ENCODE results near the gene CBX5.
A peak's percentile ranks its signal among the peaks of the same experiment; 100 is the strongest.

The CBX5 gene

GRCh38 chr12:54292083-54292930, 12.4 kb upstream of the CBX5 start:
- no peak overlapping the region for H3K27ac ChIP-seq
- TF ChIP-seq, protein P1, sequence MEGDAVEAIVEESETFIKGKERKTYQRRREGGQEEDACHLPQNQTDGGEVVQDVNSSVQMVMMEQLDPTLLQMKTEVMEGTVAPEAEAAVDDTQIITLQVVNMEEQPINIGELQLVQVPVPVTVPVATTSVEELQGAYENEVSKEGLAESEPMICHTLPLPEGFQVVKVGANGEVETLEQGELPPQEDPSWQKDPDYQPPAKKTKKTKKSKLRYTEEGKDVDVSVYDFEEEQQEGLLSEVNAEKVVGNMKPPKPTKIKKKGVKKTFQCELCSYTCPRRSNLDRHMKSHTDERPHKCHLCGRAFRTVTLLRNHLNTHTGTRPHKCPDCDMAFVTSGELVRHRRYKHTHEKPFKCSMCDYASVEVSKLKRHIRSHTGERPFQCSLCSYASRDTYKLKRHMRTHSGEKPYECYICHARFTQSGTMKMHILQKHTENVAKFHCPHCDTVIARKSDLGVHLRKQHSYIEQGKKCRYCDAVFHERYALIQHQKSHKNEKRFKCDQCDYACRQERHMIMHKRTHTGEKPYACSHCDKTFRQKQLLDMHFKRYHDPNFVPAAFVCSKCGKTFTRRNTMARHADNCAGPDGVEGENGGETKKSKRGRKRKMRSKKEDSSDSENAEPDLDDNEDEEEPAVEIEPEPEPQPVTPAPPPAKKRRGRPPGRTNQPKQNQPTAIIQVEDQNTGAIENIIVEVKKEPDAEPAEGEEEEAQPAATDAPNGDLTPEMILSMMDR (conservative IDR thresholded peaks at IDR 0.05) = no peak

GRCh38 chr12:54287261-54288157, 7.6 kb upstream of the CBX5 start:
- H3K27ac ChIP-seq = peak overlapping the region; percentile 27; the same call in 1 of the 2 replicates
- TF ChIP-seq, protein P1 (conservative IDR thresholded peaks at IDR 0.05) = no peak

GRCh38 chr12:54286042-54287030, 6.4 kb upstream of the CBX5 start:
- TF ChIP-seq, protein P1 (conservative IDR thresholded peaks at IDR 0.05) = no peak
- peak overlapping the region; percentile 27; the same call in 1 of the 2 replicates for H3K27ac ChIP-seq

DNA sequence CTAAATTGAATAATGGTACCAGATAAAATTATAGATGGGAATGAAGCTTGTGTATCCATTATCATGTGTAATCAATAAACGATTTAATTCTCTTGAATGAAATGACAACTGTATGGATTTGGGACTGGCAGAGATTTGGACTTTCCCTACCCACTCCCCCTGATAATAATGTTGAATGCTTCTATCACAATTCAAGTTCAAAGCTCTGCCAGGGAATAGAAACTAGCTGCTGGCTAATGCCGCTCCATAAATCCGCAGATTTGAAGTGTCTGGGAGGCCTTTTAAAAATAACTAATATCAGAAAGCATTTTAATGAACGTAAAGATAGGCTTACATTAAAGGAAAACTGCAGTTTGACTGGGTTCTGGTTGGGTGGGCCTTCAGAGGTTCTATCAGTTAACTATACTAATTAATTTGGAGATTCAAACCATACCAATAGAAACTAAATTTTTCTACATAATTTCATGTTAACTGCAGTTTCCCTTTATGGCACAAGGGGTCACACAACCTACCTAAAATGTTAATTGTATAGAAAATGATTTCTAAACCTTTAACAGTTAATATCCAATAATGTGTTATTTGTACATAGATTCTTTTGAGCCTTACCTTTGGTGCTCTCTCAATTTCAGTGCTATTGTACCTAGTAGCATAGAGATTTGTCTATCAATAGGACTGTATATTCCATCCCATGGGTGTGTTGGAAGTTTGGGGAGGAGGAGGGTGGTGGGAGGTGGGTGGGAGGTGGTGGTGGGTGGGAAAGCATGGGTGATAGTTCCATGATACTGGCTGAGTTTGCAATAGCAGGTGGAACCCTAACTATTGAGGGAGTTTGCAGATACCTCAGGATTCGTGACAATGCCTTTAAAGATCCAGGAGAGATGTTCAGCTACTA, 5.5 kb upstream of the CBX5 start:
- TF ChIP-seq, protein P1 (conservative IDR thresholded peaks at IDR 0.05) = peak; percentile 35
- H3K27ac ChIP-seq = peak overlapping the region; percentile 27; the same call in 1 of the 2 replicates

- H3K27ac ChIP-seq = peak overlapping the region; percentile 98
These were observed 4.3 kb upstream of the CBX5 start for GRCh38 chr12:54284070-54284780.

DNA sequence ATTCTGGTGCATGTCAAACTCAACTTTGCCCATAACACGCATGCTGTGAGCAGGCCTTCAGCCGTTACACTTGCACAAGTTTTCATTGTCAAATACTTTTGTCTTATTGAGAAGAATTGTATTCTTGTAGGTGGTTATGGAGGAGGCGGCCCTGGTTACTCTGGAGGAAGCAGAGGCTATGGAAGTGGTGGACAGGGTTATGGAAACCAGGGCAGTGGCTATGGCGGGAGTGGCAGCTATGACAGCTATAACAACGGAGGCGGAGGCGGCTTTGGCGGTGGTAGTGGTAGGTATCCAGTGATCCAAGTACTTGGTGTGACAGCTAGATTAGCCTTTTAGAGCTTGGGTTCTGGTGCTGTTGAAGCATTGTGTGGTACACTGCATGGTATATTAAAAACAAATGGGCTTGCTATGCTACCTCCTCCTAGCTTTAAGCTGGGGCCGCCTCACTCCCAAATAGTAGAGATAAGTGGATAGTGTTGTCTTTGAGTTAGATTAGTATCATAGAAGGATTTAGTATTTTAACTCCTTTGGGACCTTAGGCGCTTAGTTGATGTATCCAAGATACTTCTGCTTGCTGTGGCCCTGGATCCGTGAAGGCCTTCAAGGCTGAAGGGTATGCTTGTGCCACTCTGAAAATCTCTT, 3.1 kb upstream of the CBX5 start:
- peak overlapping the region; percentile 98 for H3K27ac ChIP-seq
- TF ChIP-seq, protein P1 (conservative IDR thresholded peaks at IDR 0.05) = no peak

DNA sequence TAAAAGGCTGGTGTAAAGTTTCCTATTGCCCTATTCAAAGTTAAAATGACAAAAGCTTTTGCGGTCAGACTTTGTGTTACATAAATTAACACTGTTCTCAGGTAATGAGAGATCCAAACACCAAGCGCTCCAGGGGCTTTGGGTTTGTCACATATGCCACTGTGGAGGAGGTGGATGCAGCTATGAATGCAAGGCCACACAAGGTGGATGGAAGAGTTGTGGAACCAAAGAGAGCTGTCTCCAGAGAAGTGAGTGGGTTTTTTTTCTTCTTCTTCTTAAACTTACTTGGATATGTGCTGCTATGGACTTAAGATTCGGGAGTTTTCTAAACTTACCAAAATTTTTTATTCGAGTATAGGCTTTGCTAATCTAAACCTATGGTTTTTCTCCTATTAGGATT, 1.8 kb upstream of the CBX5 start:
- peak overlapping the region; percentile 98 for H3K27ac ChIP-seq

DNA sequence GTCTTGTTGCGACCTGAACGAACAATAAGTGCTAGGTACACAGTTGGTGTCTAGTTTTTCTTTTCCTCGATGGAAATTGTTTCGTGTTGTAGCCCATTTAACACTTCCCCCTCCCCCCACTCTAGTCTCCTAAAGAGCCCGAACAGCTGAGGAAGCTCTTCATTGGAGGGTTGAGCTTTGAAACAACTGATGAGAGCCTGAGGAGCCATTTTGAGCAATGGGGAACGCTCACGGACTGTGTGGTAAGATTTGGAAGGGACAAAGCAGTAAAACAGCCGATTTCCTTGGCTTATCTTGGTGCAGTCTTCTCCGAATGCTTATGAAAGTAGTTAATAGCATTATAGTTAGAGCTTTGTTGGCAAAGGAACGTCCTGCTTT, 1.3 kb upstream of the CBX5 start:
- H3K27ac ChIP-seq = peak overlapping the region; percentile 98
